Neural cell (in vitro differentiated cells): ENCODE data around the gene BBS4.

Source experiments
- CTCF ChIP-seq: fragments of 450-650 bp; IDR thresholded peaks from 2 replicates; pipeline ENCODE4 v1.5.1; 2014; ENCODE audit warnings: antibody characterized with exemption, mild to moderate bottlenecking, moderate library complexity; ENCODE audit not compliant: poor library complexity, severe bottlenecking
- EP300 ChIP-seq: fragments of 450-650 bp; conservative IDR thresholded peaks from 2 replicates; pipeline ENCODE4 v1.6.1; 2014; ENCODE audit warnings: antibody characterized with exemption, mild to moderate bottlenecking, moderate library complexity; ENCODE audit not compliant: poor library complexity, severe bottlenecking
- EZH2 ChIP-seq: fragments of 200-600, 300-800 bp; shearing (Covaris generic), sonication (generic); IDR thresholded peaks from 2 replicates; pipeline ENCODE4 v1.6.1; 2014; ENCODE audit warnings: antibody characterized with exemption, low read length, borderline replicate concordance, mild to moderate bottlenecking; ENCODE audit not compliant: insufficient read depth, poor library complexity, severe bottlenecking
- MXI1 ChIP-seq: fragments of 450-650 bp; conservative IDR thresholded peaks from 2 replicates; pipeline ENCODE4 v1.6.1; 2014; ENCODE audit warnings: antibody characterized with exemption, mild to moderate bottlenecking; ENCODE audit not compliant: poor library complexity, severe bottlenecking
- RAD21 ChIP-seq: fragments of 450-650 bp; conservative IDR thresholded peaks from 2 replicates; pipeline ENCODE4 v1.6.1; 2014; ENCODE audit warnings: antibody characterized with exemption, mild to moderate bottlenecking, moderate library complexity
- SMC3 ChIP-seq: fragments of 450-650 bp; conservative IDR thresholded peaks from 2 replicates; pipeline ENCODE4 v1.6.1; 2014; ENCODE audit warnings: antibody characterized with exemption, mild to moderate bottlenecking, moderate library complexity; ENCODE audit not compliant: poor library complexity
- TAF1 ChIP-seq: IDR thresholded peaks from 2 replicates; pipeline ENCODE4 v1.6.1; 2012; ENCODE audit warnings: low read depth

- no peak for TF ChIP-seq CTCF
- no peak for TF ChIP-seq EZH2
- TF ChIP-seq MXI1, result no peak
- TF ChIP-seq RAD21, result no peak
- no peak for TF ChIP-seq TAF1
- TF ChIP-seq SMC3, result no peak
- TF ChIP-seq EP300, result no peak
Measured at GRCh38 chr15:72732086-72732485, 46.1 kb downstream of the BBS4 start.
